Caco-2 (cell line): ENCODE measurements around the gene MAP3K1. TPM values are rescaled to one million over a fixed set of nuclear protein-coding genes. Genes with fewer than 3 reads are reported as not detected.

Experiments used
- BruUV-seq: library from RNA; stranded (reverse); fragments of 400-500 nt; replicated peaks from 2 replicates; lab custom pipeline; 2021; lab: Mats Ljungman, UMichigan
- CTCF ChIA-PET: fragments of 300-600 bp; sonication (Branson Sonifier 250); formaldehyde crosslinking; loops from one replicate; lab custom pipeline; 2022; ENCODE audit warnings: antibody characterized with exemption; lab: Charles Lee
- POLR2A ChIA-PET: fragments of 300-600 bp; sonication (Branson Sonifier 250); formaldehyde crosslinking; loops from one replicate; lab custom pipeline; 2022; ENCODE audit warnings: antibody characterized with exemption; lab: Charles Lee
- DNase-seq, 2 experiments: peaks; one replicate each; pipeline versions ENCODE4 v3.0.0 to v3.0.0-alpha.2; 2020 to 2022
- H3K27me3 ChIP-seq: replicated peaks from 2 replicates; pipeline ENCODE4 v1.6.0; 2011; ENCODE audit warnings: low read length; ENCODE audit not compliant: control insufficient read depth, insufficient read depth
- H3K36me3 ChIP-seq: 2 replicates; pipeline ENCODE4 v1.5.1; 2011; ENCODE audit warnings: low read length; ENCODE audit not compliant: control insufficient read depth, insufficient read depth
- H3K4me1 ChIP-seq: fragments of 250-450 bp; sonication (Bioruptor Pico); 2 replicates; pipeline ENCODE4 v1.5.1; 2020; ENCODE audit warnings: mild to moderate bottlenecking
- H3K4me3 ChIP-seq: 2 replicates; pipeline ENCODE4 v1.5.1; 2011; ENCODE audit warnings: low read depth, mild to moderate bottlenecking, control low read depth, low read length
- H3K9me3 ChIP-seq: fragments of 250-450 bp; sonication (Bioruptor Pico); 2 replicates; pipeline ENCODE4 v1.5.1; 2020; ENCODE audit warnings: mild to moderate bottlenecking, moderate library complexity
- H3K27ac Mint-ChIP-seq: one replicate; pipeline ENCODE4 v1.8.0; 2022; ENCODE audit warnings: mixed read lengths; ENCODE audit not compliant: unreplicated experiment
- H3K27me3 Mint-ChIP-seq: one replicate; pipeline ENCODE4 v1.8.0; 2022; ENCODE audit warnings: mixed read lengths; ENCODE audit not compliant: insufficient read depth, unreplicated experiment
- H3K36me3 Mint-ChIP-seq: one replicate; pipeline ENCODE4 v1.8.0; 2022; ENCODE audit warnings: mild to moderate bottlenecking, mixed read lengths; ENCODE audit not compliant: insufficient read depth, unreplicated experiment
- H3K4me1 Mint-ChIP-seq: one replicate; pipeline ENCODE4 v1.8.0; 2022; ENCODE audit warnings: low read depth, mixed read lengths; ENCODE audit not compliant: unreplicated experiment
- H3K4me3 Mint-ChIP-seq: one replicate; pipeline ENCODE4 v1.8.0; 2022; ENCODE audit warnings: mild to moderate bottlenecking, moderate library complexity, mixed read lengths; ENCODE audit not compliant: unreplicated experiment
- H3K9me3 Mint-ChIP-seq: one replicate; pipeline ENCODE4 v1.8.0; 2022; ENCODE audit warnings: mixed read lengths; ENCODE audit not compliant: unreplicated experiment
- intact Hi-C: fragments of 100-400 bp; cut with micrococcal nuclease; formaldehyde crosslinking; loops from one replicate; pipeline ENCODE4 v1.10.0; 2022; ENCODE audit not compliant: unreplicated experiment
- total RNA-seq: library from RNA; stranded (reverse); gene quantifications from 2 replicates; pipeline ENCODE4 v1.2.3, GENCODE V29; 2022
- TF ChIP-seq, protein P1 (sequence below), 2 experiments: fragments of 200-600 bp in 1 of 2; IDR thresholded peaks; 1 replicate in 1 of 2; 2 replicates in 1 of 2; pipeline versions ENCODE4 v1.5.1 to v1.8.0; 2011 to 2022; ENCODE audit warnings: antibody characterized with exemption in 1 of 2, control low read depth in 1 of 2, inconsistent platforms in 1 of 2, low read depth in 1 of 2, low read length in 1 of 2, mild to moderate bottlenecking in 1 of 2, moderate library complexity in 1 of 2; ENCODE audit not compliant: insufficient read depth in 1 of 2, severe bottlenecking in 1 of 2, unreplicated experiment in 1 of 2

Gene MAP3K1
- total RNA-seq, 1 experiment from 2014 or later = 47.0 TPM

DNA sequence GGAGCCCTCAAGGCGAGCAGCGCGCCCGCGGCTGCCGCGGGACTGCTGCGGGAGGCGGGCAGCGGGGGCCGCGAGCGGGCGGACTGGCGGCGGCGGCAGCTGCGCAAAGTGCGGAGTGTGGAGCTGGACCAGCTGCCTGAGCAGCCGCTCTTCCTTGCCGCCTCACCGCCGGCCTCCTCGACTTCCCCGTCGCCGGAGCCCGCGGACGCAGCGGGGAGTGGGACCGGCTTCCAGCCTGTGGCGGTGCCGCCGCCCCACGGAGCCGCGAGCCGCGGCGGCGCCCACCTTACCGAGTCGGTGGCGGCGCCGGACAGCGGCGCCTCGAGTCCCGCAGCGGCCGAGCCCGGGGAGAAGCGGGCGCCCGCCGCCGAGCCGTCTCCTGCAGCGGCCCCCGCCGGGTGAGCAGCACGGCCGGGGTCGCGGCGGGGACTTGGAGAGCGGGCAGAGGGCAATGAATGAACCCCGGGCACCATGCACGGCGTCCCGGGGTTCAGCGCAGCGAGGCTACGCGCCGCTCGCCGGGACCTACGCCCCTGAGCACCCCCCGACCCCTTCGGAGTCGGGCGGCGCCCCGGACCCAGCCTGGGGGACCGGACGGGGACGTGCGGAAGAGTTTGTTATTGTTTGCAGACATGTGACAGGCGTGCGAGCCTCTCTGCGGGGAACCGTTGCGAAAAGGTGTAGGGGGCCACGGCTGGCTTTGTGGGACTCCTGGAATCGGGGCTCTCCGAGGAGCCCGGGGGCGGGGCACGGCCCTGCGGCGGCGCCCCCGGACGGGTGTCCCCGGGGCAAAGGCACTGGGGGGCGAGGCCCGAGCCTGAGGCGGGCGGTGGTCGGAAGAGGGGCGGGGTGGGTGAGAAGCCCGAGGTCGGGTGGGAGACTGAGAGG, 553 bp downstream of the MAP3K1 start:
- H3K36me3 ChIP-seq = no peaks in the 10 kb centered on the region
- DNase-seq = peak in 1 of 2 experiments; percentile 49
- Mint-ChIP-seq H3K27me3 (no peaks in the 10 kb centered on the region), H3K36me3 (peaks cover 10% of the 10 kb centered on the region), H3K4me3 (peak overlapping the region; percentile 97), H3K4me1 (peaks cover 27% of the 10 kb centered on the region), H3K27ac (no peak overlapping the region), H3K9me3 (no peaks in the 10 kb centered on the region)
- peak overlapping the region; percentile 92 for H3K4me3 ChIP-seq
- H3K27me3 ChIP-seq = no peaks in the 10 kb centered on the region
- POLR2A ChIA-PET = no interaction called here
- CTCF ChIA-PET = no interaction called here
- H3K9me3 ChIP-seq = no peaks in the 10 kb centered on the region
- peaks cover 42% of the 10 kb centered on the region for H3K4me1 ChIP-seq
- no TSS peak for BruUV-seq
- TF ChIP-seq, protein P1, sequence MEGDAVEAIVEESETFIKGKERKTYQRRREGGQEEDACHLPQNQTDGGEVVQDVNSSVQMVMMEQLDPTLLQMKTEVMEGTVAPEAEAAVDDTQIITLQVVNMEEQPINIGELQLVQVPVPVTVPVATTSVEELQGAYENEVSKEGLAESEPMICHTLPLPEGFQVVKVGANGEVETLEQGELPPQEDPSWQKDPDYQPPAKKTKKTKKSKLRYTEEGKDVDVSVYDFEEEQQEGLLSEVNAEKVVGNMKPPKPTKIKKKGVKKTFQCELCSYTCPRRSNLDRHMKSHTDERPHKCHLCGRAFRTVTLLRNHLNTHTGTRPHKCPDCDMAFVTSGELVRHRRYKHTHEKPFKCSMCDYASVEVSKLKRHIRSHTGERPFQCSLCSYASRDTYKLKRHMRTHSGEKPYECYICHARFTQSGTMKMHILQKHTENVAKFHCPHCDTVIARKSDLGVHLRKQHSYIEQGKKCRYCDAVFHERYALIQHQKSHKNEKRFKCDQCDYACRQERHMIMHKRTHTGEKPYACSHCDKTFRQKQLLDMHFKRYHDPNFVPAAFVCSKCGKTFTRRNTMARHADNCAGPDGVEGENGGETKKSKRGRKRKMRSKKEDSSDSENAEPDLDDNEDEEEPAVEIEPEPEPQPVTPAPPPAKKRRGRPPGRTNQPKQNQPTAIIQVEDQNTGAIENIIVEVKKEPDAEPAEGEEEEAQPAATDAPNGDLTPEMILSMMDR (IDR thresholded peaks at IDR 0.05; ENCODE audit: insufficient read depth in 1 of 2, low read depth in 1 of 2, low read length in 1 of 2, severe bottlenecking in 1 of 2, unreplicated experiment in 1 of 2) = no peak
- intact Hi-C loops = loop anchor here (1.0 to 5.0 kb wide), 4 partner anchors 179 to 546 kb away; no protein-coding TSS in a partner anchor

DNA sequence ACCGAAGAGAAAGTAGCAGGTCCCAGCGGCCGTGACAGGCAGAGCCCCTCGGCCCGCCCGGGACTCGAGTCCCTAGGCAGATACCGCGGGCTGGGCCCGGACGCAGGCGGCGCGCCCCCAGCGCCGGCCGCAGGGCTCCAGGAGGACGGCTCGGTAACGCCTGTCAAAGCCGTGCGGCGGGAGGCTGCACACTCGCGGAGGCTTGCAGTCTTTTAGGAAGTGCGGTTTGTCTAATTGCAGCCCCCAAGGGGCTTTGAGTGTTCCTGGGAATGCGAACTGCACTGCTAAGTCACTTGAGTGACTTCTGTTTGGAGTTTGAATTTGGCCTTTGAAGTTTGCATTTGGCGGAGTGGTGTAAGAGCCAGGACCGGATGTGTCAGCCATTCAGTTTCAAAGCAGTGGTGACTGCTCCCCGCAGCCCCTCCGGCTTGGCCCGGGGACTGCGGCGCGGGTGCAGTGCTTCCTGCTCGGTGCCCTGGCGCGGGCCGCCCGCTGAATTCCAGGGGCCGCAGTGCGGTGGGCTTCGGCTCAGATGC, 1.3 kb downstream of the MAP3K1 start:
- Mint-ChIP-seq H3K27me3 (no peaks in the 10 kb centered on the region), H3K4me3 (peak overlapping the region; percentile 97), H3K9me3 (no peaks in the 10 kb centered on the region), H3K36me3 (peaks cover 15% of the 10 kb centered on the region), H3K4me1 (peaks cover 30% of the 10 kb centered on the region), H3K27ac (peak overlapping the region; percentile 73)
- Histone ChIP-seq H3K27me3 (no peaks in the 10 kb centered on the region), H3K4me3 (peak overlapping the region; percentile 92), H3K4me1 (peaks cover 41% of the 10 kb centered on the region), H3K9me3 (no peaks in the 10 kb centered on the region), H3K36me3 (no peaks in the 10 kb centered on the region)
- TF ChIP-seq, protein P1 (IDR thresholded peaks at IDR 0.05; ENCODE audit: insufficient read depth in 1 of 2, low read depth in 1 of 2, low read length in 1 of 2, severe bottlenecking in 1 of 2, unreplicated experiment in 1 of 2) = no peak
- BruUV-seq = no TSS peak
- ChIA-PET POLR2A (no interaction called here), CTCF (no interaction called here)
- DNase-seq = peak; percentile 61 to 66
- intact Hi-C loops = loop anchor here (5.0 kb wide), 1 partner anchor 334 kb away; no protein-coding TSS in a partner anchor

DNA sequence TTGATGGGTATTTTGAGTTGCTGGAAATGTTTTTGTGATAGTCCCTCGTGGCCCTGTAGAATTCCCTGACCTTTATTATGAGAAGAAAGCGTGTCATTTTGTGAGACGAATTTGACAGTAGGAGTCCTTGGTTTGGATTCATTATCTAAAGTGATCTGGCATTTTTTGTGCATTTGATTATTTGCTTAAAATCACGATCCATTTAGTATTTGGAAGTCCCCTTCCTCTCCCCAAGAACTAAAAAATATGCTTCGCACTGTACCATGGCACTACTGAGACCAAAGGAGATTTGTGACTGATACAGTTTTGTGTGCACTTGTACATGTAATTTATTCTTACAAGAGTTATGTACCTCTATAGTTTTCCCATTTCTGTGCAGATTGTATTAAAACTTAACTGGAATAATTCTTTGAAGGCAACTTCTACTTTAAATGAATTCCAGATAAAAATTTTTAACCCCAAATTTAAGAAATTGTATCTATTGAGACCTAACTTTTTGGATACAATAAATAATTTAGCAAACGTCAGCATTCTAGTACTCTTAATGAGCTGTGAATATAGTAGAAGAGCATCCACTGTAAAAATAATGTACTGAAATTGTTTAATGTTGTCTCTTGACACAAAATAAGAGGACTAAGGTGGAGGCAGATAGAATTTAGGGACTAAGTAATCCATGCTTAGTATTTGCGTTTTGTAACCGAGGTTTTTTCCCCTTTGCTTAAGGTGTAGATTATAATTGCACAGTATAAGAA, 2.1 kb downstream of the MAP3K1 start:
- POLR2A ChIA-PET = no interaction called here
- Histone ChIP-seq H3K27me3 (no peaks in the 10 kb centered on the region), H3K4me1 (peaks cover 33% of the 10 kb centered on the region), H3K36me3 (no peaks in the 10 kb centered on the region), H3K9me3 (no peaks in the 10 kb centered on the region), H3K4me3 (peak overlapping the region; percentile 92)
- TF ChIP-seq, protein P1 (IDR thresholded peaks at IDR 0.05; ENCODE audit: insufficient read depth in 1 of 2, low read depth in 1 of 2, low read length in 1 of 2, severe bottlenecking in 1 of 2, unreplicated experiment in 1 of 2) = no peak
- H3K4me3 Mint-ChIP-seq = peak overlapping the region; percentile 97
- H3K27me3 Mint-ChIP-seq = no peaks in the 10 kb centered on the region
- intact Hi-C loops = loop anchor here (1.0 to 5.0 kb wide), 2 partner anchors 21 to 335 kb away; no protein-coding TSS in a partner anchor
- H3K36me3 Mint-ChIP-seq = peaks cover 17% of the 10 kb centered on the region
- TSS peak; percentile 26 for BruUV-seq
- CTCF ChIA-PET = no interaction called here
- DNase-seq = no peak
- H3K27ac Mint-ChIP-seq = peak overlapping the region; percentile 73
- H3K4me1 Mint-ChIP-seq = peaks cover 31% of the 10 kb centered on the region
- H3K9me3 Mint-ChIP-seq = no peaks in the 10 kb centered on the region
